GM19099 (cell line): ENCODE results near the gene DEFB128.

Experiments used
- POLR2A ChIP-seq: IDR thresholded peaks from 3 replicates; pipeline ENCODE4 v1.6.1; 2011; ENCODE audit warnings: low read depth; ENCODE audit not compliant: insufficient read length; ENCODE audit errors: extremely low read depth

DEFB128 gene

DNA sequence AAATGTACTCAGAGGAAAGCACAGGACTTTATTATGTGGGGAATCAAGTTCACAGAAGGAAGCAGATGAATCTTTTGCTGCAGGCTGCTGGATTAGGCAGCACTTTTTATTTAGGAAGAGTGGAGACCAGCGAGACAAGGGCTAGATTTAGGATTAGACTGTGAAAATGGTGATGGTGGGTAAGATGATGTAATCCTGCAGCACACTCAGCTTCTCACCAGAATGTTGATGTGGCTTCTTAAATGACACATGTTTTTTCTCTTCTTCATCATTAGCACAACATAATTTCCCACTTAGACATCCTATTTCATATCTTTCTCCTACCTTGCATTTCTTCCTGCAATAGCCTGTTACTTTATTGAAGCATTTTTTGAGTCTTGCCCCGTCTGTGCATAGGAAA lies 1.8 kb downstream of the DEFB128 start:
- no peak for TF ChIP-seq POLR2A

DNA sequence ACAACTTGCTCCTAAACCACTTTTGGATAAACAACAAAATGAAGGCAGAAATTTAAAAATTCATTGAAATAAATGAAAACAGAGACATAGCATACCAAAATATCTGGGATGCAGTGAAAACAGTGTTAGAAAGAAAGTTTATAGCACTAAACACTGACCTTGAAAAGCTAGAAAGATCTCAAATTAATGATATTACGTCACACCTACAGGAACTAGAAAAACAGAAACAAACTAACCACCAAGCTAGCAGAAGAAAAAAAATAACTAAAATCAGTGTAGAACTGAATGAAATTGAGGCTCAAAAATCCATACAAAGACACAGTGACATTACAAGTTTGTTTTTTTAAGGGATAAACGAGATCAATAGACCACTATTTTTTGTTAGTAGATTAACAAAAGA lies 5.2 kb downstream of the DEFB128 start:
- TF ChIP-seq POLR2A, result no peak

DNA sequence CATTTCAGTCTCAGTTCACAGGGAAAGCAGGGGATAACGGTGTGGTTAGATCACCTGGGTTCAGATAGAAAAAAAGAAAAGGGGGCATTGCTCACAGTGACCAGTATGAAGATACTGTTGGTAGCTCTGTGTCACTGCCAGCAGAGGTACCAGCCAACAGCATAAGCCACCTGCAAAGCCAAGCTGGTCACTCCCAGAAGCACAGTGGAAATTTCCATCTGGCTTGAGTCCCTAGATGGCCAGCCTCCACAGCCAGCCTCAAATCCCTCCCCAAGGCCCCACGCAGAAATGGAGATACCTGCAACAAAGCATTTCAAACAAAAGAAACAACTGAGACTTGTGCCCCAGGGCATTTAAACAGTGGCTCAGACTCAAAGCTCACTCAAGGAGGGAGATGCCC lies 20.6 kb downstream of the DEFB128 start:
- no peak for TF ChIP-seq POLR2A

DNA sequence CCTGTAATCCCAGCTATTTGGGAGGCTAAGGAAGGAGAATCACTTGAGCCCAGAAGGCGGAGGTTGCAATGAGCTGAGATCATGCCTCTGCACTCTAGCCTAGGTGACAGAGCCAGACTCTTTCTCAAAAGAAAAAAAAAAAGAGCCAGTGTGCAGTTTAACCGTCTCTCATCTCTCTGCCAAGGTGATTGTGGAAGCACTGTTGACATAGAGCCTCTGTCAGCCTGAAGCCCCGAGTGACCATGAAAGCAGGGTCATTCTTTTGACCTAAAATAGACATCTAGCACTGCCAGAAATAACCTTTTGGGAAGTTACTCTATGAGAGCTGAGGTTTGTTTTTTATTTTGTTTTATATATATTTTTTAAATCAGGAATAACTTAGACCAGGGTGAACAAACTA lies 24.9 kb downstream of the DEFB128 start:
- TF ChIP-seq POLR2A, result no peak

DNA sequence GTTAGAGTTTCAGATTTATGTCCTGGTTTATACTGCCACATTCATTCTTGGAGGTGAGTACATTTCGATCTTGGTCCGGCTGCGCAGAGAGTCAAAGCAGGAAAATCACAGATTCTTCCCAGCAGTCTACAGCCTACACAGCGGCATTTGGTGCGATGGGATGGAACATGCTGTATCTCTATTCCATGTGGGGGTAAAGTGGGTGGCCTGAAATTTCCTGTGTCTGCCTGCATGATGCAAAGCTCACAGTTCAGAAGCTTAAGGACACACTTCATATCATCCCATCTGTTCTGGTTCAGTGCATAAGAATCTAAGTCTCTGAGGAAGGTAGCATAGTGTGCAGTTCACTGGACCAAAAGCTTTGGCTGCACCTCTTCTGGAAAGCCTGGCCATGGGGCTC lies 32.4 kb downstream of the DEFB128 start, which contains the start of gene DEFB127:
Gene DEFB127 (plus strand): TSS at position 301 of the 400 bp plus-strand sequence. CDS start 91 bp downstream, at position 392.
- TF ChIP-seq POLR2A, result no peak

DNA sequence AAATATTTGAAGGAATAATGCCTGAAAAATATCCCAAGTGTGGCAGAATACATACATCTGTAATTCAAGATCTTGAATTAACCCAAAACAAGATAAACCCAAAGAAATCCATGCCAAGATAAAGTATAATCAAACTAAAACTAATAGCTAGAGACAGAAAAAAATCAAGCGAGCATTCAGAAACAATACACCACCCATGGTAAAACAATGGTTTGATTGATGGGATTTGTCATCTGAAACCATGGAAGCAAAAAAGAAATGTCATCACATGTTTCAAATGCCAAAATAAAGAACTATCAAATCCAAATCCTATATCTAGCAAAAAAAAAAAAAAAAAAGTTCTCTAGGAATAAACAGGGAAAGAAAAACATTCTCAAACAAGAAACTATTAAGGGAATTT lies 37.4 kb downstream of the DEFB128 start:
- no peak for TF ChIP-seq POLR2A

DNA sequence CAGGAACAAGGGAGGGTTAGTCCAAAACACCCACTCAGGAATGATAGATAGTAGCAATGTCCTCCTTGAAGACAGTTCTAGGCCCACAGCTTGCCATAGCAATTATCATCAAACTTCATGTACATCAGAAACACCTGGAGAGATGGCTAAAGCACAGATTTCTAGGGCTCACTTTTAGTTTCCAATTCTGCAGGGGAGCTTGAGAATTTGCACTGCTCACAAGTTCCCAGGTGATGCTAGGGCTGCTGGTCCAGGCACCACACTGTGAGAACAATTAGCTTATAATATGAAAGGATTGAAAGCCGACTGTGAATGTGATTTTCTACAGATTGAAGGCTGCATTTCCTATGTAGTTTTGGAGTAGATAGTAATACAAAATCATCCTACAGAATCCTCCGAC lies 43.6 kb downstream of the DEFB128 start:
- no peak for TF ChIP-seq POLR2A

DNA sequence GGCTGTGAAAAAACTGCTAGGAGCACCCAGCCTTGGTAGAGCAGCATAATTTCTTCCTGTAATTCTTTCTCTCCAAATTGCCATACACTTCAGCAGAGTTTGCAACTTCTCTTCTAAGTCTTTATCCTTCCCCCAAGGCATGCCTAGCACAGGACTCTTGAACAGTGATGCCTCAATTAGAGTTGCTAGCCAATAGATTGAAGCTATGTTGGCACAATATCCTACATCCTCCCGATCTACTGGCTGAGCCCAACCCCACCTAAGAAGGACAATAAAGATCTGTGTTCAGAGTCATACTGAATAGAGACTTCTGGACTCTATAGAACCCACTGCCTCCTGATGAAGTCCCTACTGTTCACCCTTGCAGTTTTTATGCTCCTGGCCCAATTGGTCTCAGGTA lies 47.2 kb downstream of the DEFB128 start, which contains the start of gene DEFB126:
Gene DEFB126 (plus strand): TSS at position 301 of the 400 bp plus-strand sequence. CDS start 39 bp downstream, at position 340.
- no peak for TF ChIP-seq POLR2A
